GM21786 (cell line): ENCODE results near the gene ALLC.

ENCODE experiments used
- ATAC-seq: cut with Tn5 transposase; IDR thresholded peaks from one replicate; pipeline ENCODE4 v1.9.1; 2021; ENCODE audit not compliant: unreplicated experiment

Gene ALLC

DNA sequence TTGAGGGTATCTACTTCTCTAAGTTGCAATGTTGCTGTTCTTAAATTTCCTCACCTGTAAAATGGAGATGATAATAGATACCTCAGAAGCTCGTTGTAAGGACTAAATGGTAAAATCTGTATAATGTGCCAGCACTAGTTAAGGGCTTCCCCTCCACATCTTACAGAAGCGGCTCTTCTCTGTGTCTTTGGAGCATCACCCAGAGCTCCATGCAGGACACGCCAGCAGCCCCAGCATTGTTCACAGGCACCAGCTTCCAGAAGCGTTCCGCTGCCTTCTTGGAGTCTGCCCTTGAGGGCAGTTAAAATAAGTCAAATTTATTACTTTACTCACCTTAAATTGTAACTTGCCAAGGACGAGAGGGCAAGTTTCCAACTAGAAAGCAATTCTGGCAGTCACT is 51.2 kb downstream of the ALLC start:
- no peak for ATAC-seq

DNA sequence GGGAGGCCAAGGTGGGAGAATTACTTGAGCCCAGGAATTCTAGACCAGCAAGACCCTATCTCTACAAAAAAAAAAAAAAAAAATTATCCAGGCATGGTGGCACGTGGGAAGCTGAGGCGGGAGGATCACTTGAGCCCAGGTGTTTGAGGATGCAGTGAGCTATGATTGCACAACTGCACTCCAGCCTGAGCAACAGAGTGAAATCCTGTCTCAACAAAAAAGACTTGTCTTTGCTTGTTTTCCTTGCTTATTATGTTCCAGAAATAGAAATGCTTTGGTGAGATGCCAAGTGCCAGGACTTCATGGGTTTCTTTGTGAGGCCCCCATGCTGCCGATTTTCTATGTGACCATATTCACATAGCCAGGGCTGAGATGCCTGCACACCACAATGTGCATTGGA is 54.4 kb downstream of the ALLC start:
- ATAC-seq: no peak

DNA sequence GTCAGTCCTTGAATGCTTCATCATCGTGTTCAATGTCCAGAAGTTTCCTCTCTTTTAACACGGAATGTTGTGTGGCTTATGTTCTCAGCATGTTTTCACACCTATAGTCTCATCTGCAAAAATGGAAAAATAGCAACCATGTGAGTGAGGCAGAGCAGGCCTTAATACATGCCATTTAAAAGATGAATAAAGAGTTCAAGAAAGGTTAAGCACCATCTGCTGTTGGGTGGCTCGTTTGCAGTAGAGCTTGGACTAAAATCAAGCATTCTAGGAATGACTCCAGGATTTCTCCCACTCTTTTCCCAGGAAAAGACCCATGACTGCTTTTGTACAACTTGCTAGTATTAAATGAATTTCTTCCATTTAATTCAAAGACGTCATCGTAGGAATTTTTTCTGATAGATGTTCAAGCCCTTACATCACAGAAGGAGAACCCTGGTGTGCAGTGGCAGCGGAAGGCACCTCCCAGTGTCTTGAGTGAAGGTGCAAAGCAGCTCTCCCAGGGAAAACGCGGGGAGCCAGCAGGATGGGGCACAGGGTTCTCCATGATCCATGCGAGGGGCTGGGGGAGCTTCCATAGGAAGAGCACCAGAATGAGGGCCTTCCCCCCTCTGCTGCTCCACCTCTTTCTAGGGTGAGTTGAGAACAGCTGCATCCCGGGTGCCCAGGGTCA is 55.0 kb downstream of the ALLC start:
- no peak for ATAC-seq

- ATAC-seq: no peak
These were observed 60.7 kb downstream of the ALLC start for GRCh38 chr2:3718679-3719078.

DNA sequence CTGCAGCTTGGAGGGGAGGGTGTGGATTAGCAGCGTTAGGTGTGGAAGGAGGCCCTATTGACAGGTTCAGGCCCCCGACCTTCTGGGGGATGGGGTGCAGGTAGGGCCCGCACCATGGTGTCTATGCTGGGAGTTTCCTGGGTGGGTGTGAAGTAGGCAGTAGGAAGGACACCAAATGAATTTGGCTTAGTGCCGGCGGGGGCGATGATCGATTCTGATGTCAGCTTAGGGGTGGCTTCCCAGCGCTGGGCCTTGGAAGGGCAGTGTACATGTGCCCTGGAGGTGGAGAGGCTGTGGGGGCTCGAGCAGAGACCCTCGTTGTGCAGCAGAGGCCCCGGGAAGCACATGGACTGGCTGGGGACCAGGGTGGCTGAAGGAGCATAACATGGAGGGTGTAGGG is 67.0 kb downstream of the ALLC start:
- ATAC-seq: no peak

GRCh38 chr2:3725458-3726250 is 67.7 kb downstream of the ALLC start:
- no peak for ATAC-seq

DNA sequence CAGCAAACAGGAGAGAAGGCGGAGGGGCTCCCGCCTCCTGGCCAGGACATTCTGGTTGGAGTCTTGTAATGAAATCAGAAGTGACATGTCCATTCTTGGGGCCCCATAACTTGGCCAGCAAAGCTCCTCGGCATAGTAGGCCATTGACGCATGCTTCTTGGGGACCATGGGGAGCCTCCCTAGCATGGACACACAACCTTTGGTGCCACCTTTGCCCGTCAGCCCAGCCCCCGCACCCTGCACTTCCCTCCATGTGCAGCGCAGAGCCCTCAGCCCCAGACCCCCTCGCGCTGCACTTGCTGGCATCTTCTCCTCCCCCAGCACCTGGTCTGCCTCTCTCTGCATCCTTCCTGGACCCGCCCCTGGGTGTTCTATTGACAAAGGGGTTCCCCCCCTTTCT is 68.5 kb downstream of the ALLC start:
- no peak for ATAC-seq

- no peak for ATAC-seq
These were observed 69.5 kb downstream of the ALLC start for GRCh38 chr2:3727397-3728045.

DNA sequence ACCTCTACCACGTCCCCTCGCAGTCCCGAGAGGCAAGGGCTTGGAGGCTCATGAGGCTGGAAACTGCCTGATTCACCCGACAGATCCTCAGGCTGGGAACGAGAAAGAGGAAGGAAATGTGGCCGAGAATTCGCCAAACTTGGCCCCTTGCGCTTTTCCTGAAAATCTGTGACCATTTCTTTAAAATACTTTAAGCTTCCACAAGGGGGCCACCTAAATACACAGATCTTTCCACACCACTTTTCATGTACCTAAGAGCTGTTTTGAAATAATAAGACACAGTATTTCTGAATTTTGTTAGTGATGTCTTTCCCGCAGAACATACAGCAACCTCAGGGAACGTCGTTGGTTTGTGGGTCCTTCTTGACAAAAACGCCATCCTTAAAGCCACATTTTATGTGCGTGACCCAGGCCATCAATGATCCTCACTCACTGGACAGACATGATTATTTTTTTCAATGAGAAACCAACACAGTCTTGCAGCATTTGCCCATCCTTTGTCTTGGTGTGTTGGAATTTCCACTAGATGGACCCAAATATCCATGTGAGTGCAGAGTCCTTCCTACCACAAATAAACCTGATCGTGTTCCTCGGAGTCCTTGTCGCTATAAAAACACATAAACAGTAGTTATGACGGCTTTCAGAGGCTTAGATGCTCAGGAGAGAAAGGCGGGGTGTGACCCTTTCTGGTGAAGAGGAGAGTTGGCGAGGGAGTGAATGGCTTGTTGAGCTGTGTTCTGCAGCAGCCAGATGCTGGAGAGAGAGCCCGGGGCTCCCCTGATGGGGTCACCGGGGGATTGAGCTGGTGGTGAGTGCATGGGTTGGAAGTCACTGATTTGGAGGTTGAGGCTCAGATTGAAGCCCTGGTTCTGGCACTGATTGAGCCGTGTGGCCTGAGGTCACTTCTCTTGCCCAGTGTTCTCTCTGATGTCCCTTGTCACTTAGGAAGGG is 70.4 kb downstream of the ALLC start:
- no peak for ATAC-seq

GRCh38 chr2:3729055-3729448 is 71.1 kb downstream of the ALLC start:
- ATAC-seq: no peak

DNA sequence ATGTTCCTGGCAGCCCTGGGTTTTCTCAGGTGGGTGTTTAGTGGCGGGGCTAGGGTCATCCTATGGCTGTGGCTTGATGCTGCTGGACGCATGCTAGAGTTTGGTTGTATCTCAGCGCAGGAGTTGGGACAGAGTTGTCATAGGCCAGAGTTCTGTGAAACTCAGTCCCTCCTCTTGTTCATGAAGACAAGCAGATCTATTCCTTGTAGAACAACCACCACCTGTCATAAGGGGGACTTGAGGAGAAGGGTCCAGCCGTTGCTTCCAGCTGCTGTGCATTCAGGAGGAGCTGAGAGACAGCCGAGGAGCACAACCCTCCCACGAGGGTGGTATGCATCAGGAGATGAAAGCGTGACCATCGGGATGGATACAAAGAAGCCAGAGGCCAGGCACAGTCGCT is 71.8 kb downstream of the ALLC start:
- no peak for ATAC-seq

DNA sequence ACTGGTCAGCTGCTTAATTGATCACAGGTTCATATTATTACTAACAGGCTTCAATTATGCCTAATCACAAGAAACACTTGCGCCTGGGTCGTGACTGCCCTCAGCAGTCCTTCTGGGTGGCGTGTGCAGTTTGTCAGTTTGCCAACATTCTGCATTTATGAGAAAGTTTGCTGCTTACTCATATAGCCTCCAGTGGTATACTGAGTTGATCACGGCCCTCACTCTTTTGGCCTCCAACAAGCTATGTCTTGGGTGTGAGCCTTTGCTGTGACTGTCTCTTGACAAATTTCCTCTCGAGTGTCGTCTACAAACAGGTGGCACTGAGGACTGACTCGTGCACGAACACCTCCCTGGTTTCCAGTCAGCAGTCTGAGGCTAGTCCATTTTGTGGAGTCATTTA is 72.6 kb downstream of the ALLC start:
- ATAC-seq: no peak

DNA sequence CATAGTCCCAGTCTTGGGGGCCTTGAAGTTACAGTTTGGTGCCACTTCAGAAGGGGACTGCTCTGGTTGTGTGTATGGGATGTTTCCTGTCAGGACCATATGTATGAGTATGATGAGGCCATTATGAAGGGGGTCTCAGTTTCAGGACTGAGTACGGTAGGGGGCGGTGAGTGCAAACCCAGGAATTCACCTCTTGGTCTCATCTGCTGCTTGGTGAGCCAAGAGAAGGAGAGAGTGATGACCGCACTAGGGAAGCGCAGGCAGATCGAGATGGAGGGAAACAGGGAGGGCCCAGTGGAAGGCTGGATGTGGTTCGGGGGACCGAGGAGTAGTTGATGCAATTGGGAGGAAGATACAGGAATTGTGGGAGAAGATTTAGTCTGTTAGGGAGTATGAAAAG is 73.8 kb downstream of the ALLC start:
- no peak for ATAC-seq

GRCh38 chr2:3736112-3736511 is 78.1 kb downstream of the ALLC start:
- ATAC-seq: no peak

- ATAC-seq: no peak
These were observed 79.1 kb downstream of the ALLC start for GRCh38 chr2:3737128-3737527.

- no peak for ATAC-seq
These were observed 80.5 kb downstream of the ALLC start for GRCh38 chr2:3738454-3738853.

GRCh38 chr2:3739313-3739712 is 81.3 kb downstream of the ALLC start:
- no peak for ATAC-seq

GRCh38 chr2:3741396-3741795 is 83.4 kb downstream of the ALLC start:
- no peak for ATAC-seq

GRCh38 chr2:3741867-3742602 is 84.0 kb downstream of the ALLC start:
- ATAC-seq: no peak

GRCh38 chr2:3742743-3743508 is 84.9 kb downstream of the ALLC start:
- ATAC-seq: no peak
